Choroid plexus epithelial cell (primary cell): ENCODE data around the gene UNC5B.

ENCODE experiments used
- DNase-seq: peaks from one replicate; pipeline ENCODE4 v3.0.0-alpha.2; 2010; ENCODE audit warnings: low read depth
- H3K4me3 ChIP-seq: 2 replicates; pipeline ENCODE4 v1.5.1; 2011; ENCODE audit warnings: low read depth, mild to moderate bottlenecking, control low read depth, low read length, moderate library complexity
- CTCF ChIP-seq: conservative IDR thresholded peaks from 2 replicates; pipeline ENCODE4 v1.5.1; 2011; ENCODE audit warnings: low read depth, mild to moderate bottlenecking, control low read depth, inconsistent platforms, low read length, moderate library complexity

The UNC5B gene

GRCh38 chr10:71280216-71280615, 67.8 kb downstream of the UNC5B start:
- no peak for DNase-seq
- no peak for TF ChIP-seq CTCF

GRCh38 chr10:71280825-71281224, 68.5 kb downstream of the UNC5B start:
- no peak for TF ChIP-seq CTCF

More at GRCh38 chr10:71280216-71280615, 67.8 kb downstream of the UNC5B start:
- no peak overlapping the region for H3K4me3 ChIP-seq

GRCh38 chr10:71281646-71282322, 69.4 kb downstream of the UNC5B start:
- H3K4me3 ChIP-seq, result no peak overlapping the region
- no peak for DNase-seq
- TF ChIP-seq CTCF, result no peak

More at GRCh38 chr10:71280825-71281224, 68.5 kb downstream of the UNC5B start:
- no peak overlapping the region for H3K4me3 ChIP-seq
- no peak for DNase-seq

GRCh38 chr10:71282323-71282680, 69.9 kb downstream of the UNC5B start:
- no peak for DNase-seq
- no peak overlapping the region for H3K4me3 ChIP-seq
- TF ChIP-seq CTCF, result no peak

GRCh38 chr10:71283410-71283809, 71.0 kb downstream of the UNC5B start:
- no peak for TF ChIP-seq CTCF
- DNase-seq, result no peak
- H3K4me3 ChIP-seq, result no peak overlapping the region

GRCh38 chr10:71283876-71284275, 71.5 kb downstream of the UNC5B start:
- TF ChIP-seq CTCF, result no peak
- no peak for DNase-seq
- no peak overlapping the region for H3K4me3 ChIP-seq

GRCh38 chr10:71284544-71285179, 72.3 kb downstream of the UNC5B start:
- no peak for DNase-seq
- no peak for TF ChIP-seq CTCF
- no peak overlapping the region for H3K4me3 ChIP-seq
